GM21723 (cell line): ENCODE data around the gene FAM111A.

Experiments used
- ATAC-seq: cut with Tn5 transposase; IDR thresholded peaks from one replicate; pipeline ENCODE4 v1.9.1; 2021; ENCODE audit warnings: mild to moderate bottlenecking, moderate library complexity; ENCODE audit not compliant: unreplicated experiment

Gene FAM111A

GRCh38 chr11:59141191-59141590 is 1.5 kb upstream of the FAM111A start:
- ATAC-seq = no peak

- ATAC-seq = peak; percentile 1
Observed at GRCh38 chr11:59141673-59142460, 789 bp upstream of the FAM111A start.

GRCh38 chr11:59144096-59144495 is 1.4 kb downstream of the FAM111A start:
- no peak for ATAC-seq

- ATAC-seq = peak; percentile 66
Observed at GRCh38 chr11:59144579-59145345, 2.1 kb downstream of the FAM111A start.

GRCh38 chr11:59145534-59145933 is 2.9 kb downstream of the FAM111A start:
- ATAC-seq = no peak

- ATAC-seq = peak; percentile 57
Observed at GRCh38 chr11:59151761-59152160, 9.1 kb downstream of the FAM111A start.

GRCh38 chr11:59152312-59152951 is 9.8 kb downstream of the FAM111A start:
- peak; percentile 90 for ATAC-seq

GRCh38 chr11:59154610-59155009 is 12.0 kb downstream of the FAM111A start:
- no peak for ATAC-seq

GRCh38 chr11:59157433-59157832 is 14.8 kb downstream of the FAM111A start:
- no peak for ATAC-seq

- ATAC-seq = peak; percentile 95
Observed at GRCh38 chr11:59158206-59159068, 15.8 kb downstream of the FAM111A start.

GRCh38 chr11:59164028-59164427 is 21.4 kb downstream of the FAM111A start:
- ATAC-seq = no peak

GRCh38 chr11:59171508-59172322 is 29.1 kb downstream of the FAM111A start, which contains the start of gene DTX4:
TSS of gene DTX4 (plus strand) at chr11:59172132. CDS start at chr11:59172596, 464 bp downstream.
- peak; percentile 84 for ATAC-seq

GRCh38 chr11:59172345-59173079 is 29.9 kb downstream of the FAM111A start:
- ATAC-seq = peak; percentile 37

- peak; percentile 5 for ATAC-seq
Observed at GRCh38 chr11:59173080-59173963, 30.7 kb downstream of the FAM111A start.

GRCh38 chr11:59173964-59174663 is 31.5 kb downstream of the FAM111A start:
- ATAC-seq = no peak

- ATAC-seq = no peak
Observed at GRCh38 chr11:59174664-59175033, 32.0 kb downstream of the FAM111A start.

- no peak for ATAC-seq
Observed at GRCh38 chr11:59175091-59175501, 32.4 kb downstream of the FAM111A start.
